NCI-H1694 treated with DMSO at 0.1 percent for 48 hours (cell line): ENCODE data around the gene CORO2A.
"Not testable (repeated sequence)": the region's sequence is repeated elsewhere in the genome, so short reads cannot be mapped to it uniquely, and the experiment has no call there.

Experiments used
- DNase-seq: peaks from one replicate; lab custom pipeline; 2025; lab: John Stamatoyannopoulos, UW

The CORO2A gene

DNA sequence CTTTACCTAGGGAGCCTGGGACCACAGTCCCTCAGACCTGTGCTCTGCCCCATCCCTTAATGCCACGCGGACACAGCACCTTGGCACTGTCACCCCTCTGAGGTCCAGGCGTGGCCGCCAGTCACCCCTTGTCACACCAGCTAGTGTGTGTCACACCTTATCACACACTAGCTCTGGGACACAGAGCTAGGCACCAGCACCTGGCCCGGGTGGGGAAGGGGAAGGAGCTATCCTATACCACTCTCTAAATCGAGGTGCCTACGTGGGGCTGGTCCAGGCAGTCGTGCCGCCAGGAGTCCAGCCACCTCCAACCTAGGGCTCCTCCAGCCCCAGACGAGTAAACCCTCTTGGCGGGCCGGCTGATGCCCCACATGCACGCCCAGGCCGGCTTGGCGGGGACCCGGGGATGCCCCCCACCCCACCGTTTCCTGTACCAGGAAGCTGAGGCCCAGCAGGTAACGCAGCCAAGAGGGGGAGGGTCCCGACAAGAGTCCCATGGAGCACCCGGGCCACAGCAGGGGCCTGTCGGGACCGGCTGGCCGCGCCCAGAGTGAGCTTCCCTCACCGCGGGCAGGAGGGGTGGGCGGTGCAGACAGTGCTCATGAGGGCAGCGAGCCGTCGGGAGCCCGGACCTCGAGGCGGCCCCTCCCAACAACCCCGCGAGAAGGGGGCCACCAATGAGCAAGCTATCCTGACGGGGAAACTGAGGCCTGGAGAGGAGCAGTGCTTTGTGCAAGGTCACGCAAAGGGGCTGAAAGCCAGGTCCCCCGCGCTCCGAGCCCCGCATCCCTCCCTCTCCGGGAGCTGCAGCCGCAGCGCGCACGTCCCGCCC is 550 bp downstream of the CORO2A start:
- no peak for DNase-seq

DNA sequence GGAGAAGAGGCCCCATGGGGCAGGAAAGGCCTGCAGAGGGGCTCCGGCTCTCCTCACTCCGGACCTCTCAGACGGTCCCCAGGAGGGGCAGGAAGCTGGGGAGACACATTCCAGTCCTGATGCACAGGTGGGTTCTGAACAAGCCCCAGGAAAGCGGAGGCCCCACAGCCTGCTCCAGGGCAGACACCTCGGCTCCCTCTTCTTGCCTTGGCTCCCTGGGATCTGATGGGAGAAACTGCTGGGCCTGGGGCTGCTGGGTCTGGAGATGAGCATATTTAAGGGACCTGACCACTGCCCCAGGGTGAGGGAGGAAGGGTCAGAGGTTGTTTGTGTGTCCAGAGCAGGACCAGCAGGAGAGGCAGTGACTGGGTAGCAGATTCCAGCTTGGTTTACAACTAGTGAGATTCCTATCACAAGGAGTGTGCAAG is 1.2 kb downstream of the CORO2A start:
- no peak for DNase-seq

DNA sequence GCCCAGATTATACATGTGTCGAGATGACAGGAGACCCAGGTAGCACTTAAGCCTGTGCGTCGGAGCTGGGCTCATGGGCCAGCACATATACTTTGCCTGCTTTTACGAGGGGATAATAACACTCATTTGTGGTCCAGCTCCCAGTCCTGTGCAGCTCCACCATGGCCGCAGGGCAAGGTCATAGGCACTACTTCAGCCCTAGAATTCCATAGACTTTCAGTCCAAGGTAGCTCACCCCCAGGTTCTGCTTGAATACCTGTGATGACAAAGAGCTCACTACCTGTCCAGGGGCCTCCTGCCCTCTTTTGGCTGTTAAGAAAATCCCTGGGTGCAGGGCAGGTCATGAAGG is 1.7 kb downstream of the CORO2A start:
- DNase-seq: no peak

DNA sequence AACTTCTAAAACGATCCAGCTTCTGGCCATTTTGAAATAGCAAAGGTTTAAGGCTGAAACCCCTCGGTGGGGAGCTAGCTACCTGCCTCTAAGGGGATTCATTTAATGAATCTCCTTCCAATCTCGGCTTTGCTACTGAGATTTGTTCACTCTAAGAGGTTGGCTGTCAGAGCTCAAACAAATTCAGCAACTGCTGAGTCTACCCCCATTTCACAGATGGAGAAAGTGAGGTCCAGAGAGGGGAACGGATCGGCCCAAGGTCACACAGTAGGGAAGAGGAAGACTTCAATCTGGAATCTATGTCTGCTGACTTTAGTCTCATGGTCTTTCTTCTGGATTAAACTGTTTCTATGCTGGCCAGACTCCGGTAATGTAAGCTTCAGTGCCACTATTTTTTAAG is 3.0 kb downstream of the CORO2A start:
- DNase-seq: no peak

DNA sequence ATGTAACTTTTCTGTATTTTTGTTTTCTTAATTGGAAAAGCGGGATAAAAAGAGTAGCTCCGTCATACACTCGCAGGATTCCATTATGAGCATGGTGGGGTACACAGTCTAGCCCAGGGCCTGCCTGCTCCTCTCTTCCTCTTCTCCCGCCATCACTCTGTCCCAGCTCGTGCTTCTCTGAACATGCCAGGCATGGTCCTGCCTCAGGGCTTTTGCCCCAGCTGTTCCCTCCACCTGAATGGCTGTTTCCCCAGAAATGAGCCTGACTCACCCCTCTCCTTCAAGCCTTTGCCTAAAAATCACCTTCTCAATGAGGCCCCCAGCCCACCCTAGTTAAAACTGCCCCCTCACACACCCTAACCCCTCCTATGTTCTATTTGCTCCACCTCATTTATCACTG is 4.5 kb downstream of the CORO2A start:
- no peak for DNase-seq

DNA sequence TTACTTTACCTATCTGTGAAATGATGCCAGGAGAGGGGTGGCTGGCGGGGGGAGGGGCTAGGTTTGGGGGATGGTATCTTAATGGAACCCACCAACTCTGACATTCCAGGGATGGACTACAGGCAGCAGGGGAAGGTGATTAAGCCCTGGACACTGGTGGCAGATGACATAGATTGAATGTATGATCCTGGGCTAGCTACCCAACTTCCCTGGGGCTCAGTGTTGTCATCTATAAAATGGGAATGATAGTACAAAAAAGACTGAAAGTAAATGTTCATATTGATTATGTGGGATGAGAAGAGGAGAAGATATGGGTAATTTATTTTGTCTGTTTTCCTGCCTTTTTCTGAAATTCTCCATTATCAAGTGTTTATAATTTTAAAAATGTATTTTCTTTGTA is 6.2 kb downstream of the CORO2A start:
- no peak for DNase-seq

DNA sequence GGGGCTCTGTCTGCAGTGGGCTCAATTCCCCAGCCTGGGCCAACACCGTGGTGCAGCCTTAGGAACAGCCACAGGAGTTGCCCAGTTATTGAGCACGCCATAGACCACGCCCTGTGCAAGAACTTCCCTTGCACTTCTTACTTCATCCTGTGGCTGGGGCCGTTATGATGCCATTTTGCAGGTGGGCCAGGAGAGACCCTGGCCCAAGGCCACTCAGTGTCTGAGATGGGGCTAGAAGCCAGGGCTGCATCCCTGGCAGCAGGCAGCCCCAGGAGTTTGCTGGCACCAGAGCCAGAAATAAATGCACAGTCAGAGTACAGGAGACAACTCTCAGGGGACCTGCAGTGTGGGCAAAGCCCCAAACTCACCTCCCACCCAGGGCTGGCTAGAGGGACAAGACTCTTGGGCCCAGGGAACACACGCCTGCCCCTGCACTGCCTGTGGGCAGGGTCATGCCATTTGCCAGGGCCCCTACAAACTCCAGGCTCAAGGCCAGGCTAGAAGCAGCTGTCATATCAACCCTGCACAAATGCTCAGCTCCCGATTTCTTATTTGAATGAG is 6.7 kb downstream of the CORO2A start:
- DNase-seq: peak; percentile 69

DNA sequence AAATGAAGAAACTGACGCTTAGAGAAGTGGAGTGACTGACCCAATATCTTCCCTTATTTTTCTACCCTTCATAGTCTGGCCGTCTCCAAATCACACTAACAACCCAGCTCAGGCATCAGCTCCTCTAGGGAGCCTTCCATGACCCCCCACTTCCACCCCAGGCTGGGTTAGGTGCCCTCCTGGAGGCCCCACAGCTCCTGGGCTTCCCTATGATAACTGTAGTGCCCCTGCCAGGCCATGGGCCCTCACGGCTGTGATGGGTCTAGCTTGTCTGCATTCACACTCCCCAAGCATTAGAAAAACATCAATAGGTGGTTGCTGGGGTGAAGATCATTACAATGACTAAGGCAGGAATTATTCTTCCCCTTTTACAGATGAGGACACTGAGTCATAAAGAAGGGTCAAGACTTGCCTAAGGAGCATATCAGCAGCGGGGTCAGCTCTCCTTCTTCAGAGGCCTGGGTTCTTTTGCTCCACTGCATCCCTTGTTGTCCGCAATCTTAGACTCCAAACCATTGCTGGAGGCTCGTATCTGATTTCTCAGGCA is 7.3 kb downstream of the CORO2A start:
- no peak for DNase-seq

DNA sequence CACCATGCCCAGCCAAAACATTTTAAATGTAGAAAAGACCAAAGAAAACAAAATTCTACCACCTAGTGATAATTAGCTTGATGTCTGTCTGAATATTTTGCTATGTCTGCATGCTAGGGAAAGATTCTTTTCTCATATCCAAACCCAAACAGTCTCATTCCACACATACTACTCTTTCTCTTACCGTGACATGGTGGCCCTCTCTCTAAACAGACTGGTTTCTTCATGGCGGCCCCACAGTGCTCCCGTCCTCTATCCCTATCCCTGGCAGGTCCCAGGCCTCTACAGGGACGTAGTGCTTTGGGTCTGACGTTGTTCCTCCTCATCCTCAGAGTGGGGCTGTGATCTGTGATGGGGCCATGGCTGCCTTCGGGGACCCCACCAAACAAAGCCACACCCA is 8.1 kb downstream of the CORO2A start:
- DNase-seq: no peak

DNA sequence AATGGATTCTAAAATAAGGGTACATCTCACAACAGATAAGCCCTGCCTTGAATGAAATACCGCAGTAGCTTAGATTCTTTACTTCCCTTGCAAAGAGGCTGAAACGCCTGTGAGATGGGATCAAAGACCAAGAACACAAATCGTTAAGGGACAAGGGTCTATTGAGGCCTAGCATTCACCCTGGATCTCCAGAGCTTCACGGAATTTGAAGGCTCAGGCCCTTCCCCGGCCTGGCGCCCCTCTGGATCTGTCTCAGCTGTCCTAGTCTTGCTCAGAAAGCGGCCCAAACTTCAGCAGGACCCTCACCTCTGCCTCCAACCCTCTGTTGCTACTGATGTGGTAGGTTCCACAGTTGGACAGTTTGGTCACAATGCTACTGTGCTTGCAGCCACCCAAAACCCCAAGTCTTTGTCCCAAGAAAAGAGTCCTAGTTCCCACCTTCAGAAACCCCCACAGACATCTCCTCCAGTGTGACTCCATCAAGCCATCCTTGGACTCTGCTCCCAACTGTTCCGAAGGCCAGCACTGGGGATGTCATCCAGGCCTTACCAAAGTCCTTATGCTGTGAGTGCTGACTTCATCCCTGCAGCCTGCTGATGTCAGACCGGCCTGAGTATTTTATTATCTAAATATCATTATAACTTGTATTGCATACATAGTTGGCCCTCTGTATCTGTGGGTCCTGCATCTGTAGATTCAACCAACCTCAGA is 9.4 kb downstream of the CORO2A start:
- DNase-seq: no peak

DNA sequence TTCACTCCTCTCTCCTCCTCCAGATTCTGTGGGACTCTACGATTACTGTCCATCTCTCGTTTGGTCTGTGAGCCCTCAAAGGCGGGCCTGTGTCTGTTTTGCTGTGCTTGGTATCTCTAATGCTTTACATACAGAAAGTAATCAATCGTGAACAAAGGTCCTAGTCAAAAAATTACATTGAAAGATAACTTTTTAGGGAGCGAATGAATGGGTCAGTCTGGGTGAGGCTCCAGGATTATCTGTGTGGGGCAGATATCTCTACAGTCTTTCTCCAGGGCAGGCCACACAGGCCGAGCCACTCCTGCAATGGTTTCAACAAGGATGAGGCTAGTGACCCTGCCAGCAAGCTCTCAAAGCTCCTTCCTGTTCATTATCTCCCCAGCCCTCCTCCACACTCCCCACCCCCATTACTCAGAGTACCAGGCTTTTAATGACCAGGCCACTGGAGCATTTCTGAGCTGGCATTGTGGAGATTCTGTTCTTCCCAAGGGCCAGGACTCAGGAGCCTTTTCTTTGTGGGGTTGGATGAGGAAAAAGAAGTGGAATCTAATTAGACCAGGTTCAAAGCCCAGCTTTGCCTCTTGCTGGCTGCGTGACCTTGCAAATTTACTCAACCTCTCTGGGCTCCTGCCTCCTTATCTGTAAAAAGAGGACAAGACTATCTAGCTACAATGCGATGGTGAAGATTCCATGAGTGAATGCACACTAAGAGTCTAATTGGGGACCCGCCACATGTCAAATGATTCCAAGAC is 10.2 kb downstream of the CORO2A start:
- no peak for DNase-seq

DNA sequence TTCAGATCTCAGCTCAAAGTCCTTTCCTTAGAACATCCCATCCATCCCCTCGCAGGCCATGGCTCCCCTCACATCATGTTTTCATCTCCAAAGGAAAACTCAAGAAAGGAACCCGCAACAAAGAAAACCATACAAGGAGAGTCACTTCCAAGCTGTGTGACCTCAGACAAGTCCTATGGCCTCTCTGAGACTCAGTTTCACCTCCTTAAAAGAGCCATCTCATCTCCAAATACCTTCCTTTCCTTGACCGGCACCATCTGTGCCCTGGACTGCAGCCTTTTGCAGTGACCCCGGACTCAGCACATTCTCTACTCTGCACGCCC is 10.7 kb downstream of the CORO2A start:
- DNase-seq: no peak

DNA sequence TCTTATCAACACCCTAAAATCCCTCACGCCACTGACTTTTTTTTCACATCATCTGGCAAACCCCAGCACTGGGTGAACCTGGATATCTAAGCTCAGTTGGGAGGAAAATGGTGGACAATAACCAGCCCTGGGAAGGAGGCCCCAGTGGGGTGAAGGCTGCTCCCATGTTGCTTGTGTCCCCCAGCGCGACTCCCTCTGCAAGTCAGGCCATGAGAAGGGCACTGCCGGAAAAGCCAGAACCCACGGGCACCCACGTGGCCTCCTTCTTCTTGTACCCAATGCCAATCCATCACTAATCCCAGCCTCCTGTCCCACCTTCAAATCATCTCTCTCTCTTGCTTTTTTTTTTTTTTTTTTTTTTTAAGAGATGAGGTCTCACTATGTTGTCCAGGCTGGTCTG is 11.4 kb downstream of the CORO2A start:
- DNase-seq: no peak

DNA sequence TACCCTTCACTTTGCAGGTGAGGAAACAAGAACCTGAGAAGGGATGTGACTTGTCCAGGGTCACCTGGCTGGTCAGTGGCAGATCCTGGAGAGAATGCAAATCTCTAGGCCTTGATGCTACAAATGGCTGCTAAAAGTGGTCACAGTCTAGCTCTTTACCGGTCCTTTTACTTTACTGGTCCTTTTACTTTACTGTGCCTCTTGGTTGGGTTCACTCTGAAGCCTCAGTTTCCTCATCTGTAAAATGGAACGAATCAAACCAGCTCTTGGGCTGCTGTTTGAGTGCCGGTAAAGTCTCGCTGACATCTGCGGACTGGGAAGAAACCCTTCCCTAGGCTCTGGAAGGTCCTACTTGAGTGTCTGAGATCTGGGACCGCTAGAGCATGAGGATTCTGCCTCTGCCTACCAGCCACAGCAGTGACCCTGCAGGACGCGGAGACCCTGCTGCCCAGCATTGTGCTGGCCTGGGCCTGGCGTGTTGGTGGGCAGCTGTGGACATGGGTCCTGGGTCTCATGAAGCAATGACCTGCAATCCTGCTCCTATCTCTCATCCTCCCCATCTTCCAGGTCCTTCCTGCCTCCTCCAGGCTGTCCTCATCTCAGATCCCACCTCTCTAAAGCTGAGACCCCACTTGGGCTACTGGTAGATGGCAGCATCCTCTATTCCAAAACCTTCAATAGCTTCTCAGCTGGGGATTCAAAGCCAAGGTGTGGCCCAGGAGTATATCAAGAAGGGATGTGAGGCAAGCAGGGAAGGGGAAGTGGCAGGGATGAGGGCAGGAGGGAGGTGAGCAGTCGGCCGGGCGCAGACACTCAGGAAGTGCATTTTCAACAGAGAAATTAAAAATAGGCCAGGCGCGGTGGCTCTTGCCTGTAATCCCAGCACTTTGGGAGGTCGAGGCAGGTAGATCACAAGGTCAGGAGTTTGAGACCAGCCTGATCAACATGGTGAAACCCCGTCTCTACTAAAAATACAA is 13.3 kb downstream of the CORO2A start:
- DNase-seq: no peak

DNA sequence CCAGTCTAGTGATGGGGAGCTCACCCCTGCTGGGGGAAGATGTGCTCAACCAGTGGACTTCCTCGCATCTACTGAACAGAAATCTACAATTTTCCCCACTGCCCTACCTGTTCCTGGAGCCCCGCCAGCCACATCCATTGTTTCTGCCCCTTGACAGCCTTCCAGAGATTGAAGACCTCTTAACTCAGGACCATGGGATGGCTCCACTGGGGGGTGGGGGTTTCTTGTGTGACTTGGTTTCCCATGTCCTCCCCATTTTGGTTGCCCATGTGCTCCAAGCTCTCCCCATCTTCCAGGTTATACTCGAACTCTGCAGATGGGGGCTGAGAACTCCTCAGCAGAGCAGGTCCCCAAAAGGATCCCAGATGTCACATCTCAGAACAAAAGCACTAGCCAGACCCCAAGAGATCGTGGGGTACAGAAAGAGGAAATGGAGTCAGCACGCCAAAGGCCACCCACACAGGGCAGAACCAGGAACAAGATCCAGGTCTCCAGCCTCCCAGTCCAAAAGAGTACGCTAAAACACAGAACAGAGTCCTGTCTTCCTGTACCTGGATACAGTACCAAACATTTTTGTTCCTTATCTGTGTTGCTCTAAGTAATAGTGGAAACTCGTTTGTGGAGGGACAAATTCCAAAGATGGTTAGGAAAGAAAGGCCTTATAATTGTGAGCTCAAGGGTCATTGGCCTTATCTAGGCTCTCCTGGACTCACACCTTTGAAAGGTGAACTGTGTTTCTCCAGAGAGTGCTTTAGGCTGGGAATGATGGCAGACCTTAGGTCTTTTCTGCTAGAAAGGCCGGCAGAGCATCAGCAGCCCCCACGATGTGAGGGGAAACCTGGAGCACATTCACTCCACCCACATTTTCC is 15.8 kb downstream of the CORO2A start:
- no peak for DNase-seq

DNA sequence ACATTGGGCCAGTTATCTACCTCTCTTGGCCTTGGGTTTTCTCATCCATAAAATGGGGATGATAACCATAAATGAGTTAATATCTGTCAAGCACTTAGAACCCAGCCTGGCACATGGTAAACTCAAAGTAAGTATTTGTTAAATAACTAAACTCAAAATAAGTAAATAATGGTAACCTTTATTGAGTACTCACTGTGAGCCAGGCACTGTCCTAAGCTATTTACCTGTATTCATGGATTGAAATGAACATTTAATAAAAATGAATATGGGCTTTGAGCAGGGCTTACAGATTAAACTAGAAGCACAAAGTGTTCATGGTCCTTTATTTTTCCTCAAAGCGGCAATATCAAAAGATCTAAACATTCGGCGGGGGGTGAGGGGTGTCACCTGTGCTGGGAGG is 16.7 kb downstream of the CORO2A start:
- no peak for DNase-seq

DNA sequence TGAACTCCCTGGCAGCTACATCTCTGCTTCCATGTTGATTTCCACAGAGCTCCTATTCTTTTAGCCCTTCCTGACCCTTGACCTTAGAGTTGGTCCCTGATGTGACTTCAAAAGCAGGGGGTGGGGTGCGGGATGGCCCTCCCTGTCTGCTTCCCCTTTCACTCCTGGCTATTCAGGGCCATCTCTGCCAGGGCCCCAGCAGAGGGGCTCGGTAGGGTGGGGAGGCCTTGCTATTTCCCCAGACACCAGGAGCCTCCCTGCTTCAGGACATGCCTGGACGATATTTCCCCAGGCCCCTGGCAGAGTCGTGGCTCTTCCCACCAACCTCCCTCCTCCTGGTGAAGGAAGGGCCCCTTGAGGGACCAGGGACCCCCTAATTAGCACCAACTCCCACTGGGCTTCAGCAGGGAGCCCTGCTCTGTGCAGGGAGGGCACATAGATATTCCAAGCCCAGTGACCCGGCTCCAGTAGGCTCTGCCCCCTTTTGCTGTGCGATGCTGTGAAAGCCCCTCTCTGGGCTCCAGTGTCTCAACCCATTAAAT is 17.3 kb downstream of the CORO2A start:
- no peak for DNase-seq

DNA sequence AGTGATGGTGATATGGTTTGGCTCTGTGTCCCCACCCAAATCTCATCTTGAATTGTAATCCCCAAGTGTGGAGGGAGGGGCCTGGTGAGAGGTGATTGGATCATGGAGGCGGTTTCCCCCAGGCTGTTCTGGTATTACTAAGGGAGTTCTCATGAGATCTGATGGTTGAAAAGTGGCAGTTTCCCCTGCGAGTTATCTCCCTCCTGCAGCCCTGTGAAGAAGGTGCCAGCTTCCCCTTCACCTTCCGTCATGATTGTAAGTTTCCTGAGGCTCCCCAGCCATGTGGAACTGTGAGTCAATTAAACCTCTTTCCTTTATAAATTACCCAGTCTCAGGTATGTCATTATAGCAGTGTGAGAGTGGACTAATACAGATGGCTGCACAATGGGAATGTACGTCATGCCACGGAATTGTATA is 17.9 kb downstream of the CORO2A start:
- not testable (repeated sequence) for DNase-seq

DNA sequence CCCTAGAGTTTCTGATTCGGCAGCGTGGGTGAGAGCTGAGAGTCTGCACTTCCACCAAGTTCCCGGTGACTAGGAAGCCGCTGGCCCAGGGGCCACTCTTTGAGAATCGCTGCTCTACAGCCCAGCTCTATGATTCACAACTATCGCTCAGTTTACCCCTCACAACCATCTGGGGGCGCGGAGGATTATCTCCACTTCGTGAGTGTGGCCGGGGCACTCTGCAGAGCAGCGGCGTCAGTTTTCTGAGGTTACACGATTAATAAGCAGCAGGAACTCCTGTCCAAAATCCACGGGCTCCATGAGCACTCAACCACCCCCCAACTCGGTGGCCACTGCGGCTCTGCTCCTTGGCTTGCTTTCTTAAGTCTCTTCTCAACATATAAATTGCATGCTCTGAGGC is 19.3 kb downstream of the CORO2A start:
- no peak for DNase-seq

DNA sequence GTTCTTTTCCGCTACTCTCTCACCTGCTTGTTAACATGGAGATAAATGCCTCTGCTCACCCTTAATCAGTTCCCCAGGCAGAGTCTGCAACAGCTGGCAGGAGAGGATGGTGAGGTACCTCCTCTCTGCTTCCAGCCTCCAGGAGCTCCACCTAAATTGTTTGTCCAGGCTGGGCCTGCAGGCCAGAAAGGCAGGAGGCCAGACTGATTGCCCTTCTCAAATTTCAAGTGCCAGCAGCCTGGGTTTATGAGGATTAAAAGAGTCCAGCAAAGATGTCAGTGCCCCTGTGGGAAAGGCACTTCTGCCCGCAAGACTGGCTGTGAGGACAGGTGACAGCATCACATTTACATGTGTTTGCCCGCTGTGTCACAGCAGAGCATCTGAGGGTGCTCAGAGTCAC is 19.8 kb downstream of the CORO2A start:
- DNase-seq: no peak
